Uterus (tissue), 4 donors: ENCODE data around the gene SLC17A4. TPM values are rescaled to one million over a fixed set of nuclear protein-coding genes. Genes with fewer than 3 reads are reported as not detected.

ENCODE experiments used
- DNase-seq, 2 donors: peaks; one replicate each; pipeline ENCODE4 v3.0.0-alpha.2; 2019 to 2020
- H3K27ac ChIP-seq, 2 donors: fragments of 200-600 bp; sonication (generic); 1 replicate in 1 of 2; 2 replicates in 1 of 2; pipeline ENCODE4 v1.5.1; 2016 to 2018
- H3K27me3 ChIP-seq, 2 donors: fragments of 200-600 bp; sonication (generic); one replicate each; pipeline ENCODE4 v1.5.1; 2018 to 2019; ENCODE audit warnings: control low read depth in 1 of 2
- H3K36me3 ChIP-seq, 2 donors: fragments of 200-600 bp; sonication (generic); one replicate each; pipeline ENCODE4 v1.5.1; 2019; ENCODE audit warnings: control low read depth in 1 of 2
- H3K4me1 ChIP-seq, 2 donors: fragments of 200-600 bp; sonication (generic); one replicate each; pipeline ENCODE4 v1.5.1; 2018 to 2019; ENCODE audit warnings: control low read depth in 1 of 2
- H3K4me3 ChIP-seq, 2 donors: fragments of 200-600 bp; sonication (generic); 1 replicate in 1 of 2; 2 replicates in 1 of 2; pipeline ENCODE4 v1.5.1; 2018 to 2019; ENCODE audit warnings: mild to moderate bottlenecking in 1 of 2
- H3K9me3 ChIP-seq, 2 donors: fragments of 200-600 bp; sonication (generic); one replicate each; pipeline ENCODE4 v1.5.1; 2019; ENCODE audit warnings: control low read depth in 1 of 2
- CTCF ChIP-seq, 4 experiments: fragments of 200-600 bp in 2 of 4; fragments of 450-650 bp in 2 of 4; sonication (generic) in 2 of 4; IDR thresholded peaks; one replicate each; pipeline ENCODE4 v1.5.1; 2016 to 2019; ENCODE audit warnings: antibody characterized with exemption in 4 of 4, mild to moderate bottlenecking in 2 of 4, moderate library complexity in 1 of 4
- POLR2A ChIP-seq, 2 donors: fragments of 450-650 bp; IDR thresholded peaks; one replicate each; pipeline ENCODE4 v1.6.1; 2016; ENCODE audit warnings: antibody characterized with exemption in 2 of 2, mild to moderate bottlenecking in 1 of 2, moderate library complexity in 1 of 2
- intact Hi-C: fragments of 100-400 bp; cut with DNase I; formaldehyde crosslinking; loops from one replicate; pipeline ENCODE4 v1.15.1; 2023; ENCODE audit warnings: low total_unique reads
- total RNA-seq, 4 donors: library from RNA; depleted of rRNA in 3 of 4; stranded (reverse); fragments of >200 nt in 3 of 4; gene quantifications; one replicate each; pipeline versions ENCODE4 v1.1.0 to v1.2.4, GENCODE V29; 2014 to 2023
- donor health status: DM: yes; HTN: yes; CAD: no.

SLC17A4 gene
- total RNA-seq, 4 donors from 2014 or later, result under 0.01 TPM; not detected in 3

- no peak overlapping the region for H3K4me3 ChIP-seq
- intact Hi-C loops, result no loop called here
- H3K9me3 ChIP-seq, result no peaks in the 10 kb centered on the region
- no peaks in the 10 kb centered on the region for H3K36me3 ChIP-seq
- H3K27me3 ChIP-seq, result no peaks in the 10 kb centered on the region
- no peaks in the 10 kb centered on the region for H3K4me1 ChIP-seq
- TF ChIP-seq POLR2A (IDR thresholded peaks at IDR 0.05) (no peak), CTCF (IDR thresholded peaks at IDR 0.05) (no peak)
- no peak overlapping the region for H3K27ac ChIP-seq
- DNase-seq, result no peak
These were observed 19.7 kb downstream of the SLC17A4 start for GRCh38 chr6:25774120-25774715.

- TF ChIP-seq POLR2A (IDR thresholded peaks at IDR 0.05) (no peak), CTCF (IDR thresholded peaks at IDR 0.05) (no peak)
- DNase-seq, result no peak
- Histone ChIP-seq H3K27ac (no peak overlapping the region), H3K4me1 (no peaks in the 10 kb centered on the region), H3K9me3 (no peaks in the 10 kb centered on the region), H3K4me3 (no peak overlapping the region), H3K27me3 (no peaks in the 10 kb centered on the region), H3K36me3 (no peaks in the 10 kb centered on the region)
- intact Hi-C loops, result no loop called here
These were observed 22.5 kb downstream of the SLC17A4 start for GRCh38 chr6:25777031-25777430.

- no peak for DNase-seq
- no peak overlapping the region for H3K27ac ChIP-seq
- intact Hi-C loops, result no loop called here
- no peaks in the 10 kb centered on the region for H3K4me1 ChIP-seq
- no peaks in the 10 kb centered on the region for H3K27me3 ChIP-seq
- no peak overlapping the region for H3K4me3 ChIP-seq
- TF ChIP-seq CTCF (IDR thresholded peaks at IDR 0.05) (no peak), POLR2A (IDR thresholded peaks at IDR 0.05) (no peak)
- no peaks in the 10 kb centered on the region for H3K36me3 ChIP-seq
- H3K9me3 ChIP-seq, result no peaks in the 10 kb centered on the region
These were observed 23.5 kb downstream of the SLC17A4 start for GRCh38 chr6:25777856-25778649.

GRCh38 chr6:25781134-25781533 lies 26.6 kb downstream of the SLC17A4 start:
- intact Hi-C loops, result no loop called here
- TF ChIP-seq POLR2A (IDR thresholded peaks at IDR 0.05), result no peak
- TF ChIP-seq CTCF (IDR thresholded peaks at IDR 0.05), result no peak
- no peaks in the 10 kb centered on the region for H3K27me3 ChIP-seq
- no peaks in the 10 kb centered on the region for H3K36me3 ChIP-seq
- no peak overlapping the region for H3K27ac ChIP-seq
- no peak overlapping the region for H3K4me3 ChIP-seq
- no peak for DNase-seq
- no peaks in the 10 kb centered on the region for H3K4me1 ChIP-seq
- H3K9me3 ChIP-seq, result no peaks in the 10 kb centered on the region

GRCh38 chr6:25787428-25787827 lies 32.9 kb downstream of the SLC17A4 start:
- Histone ChIP-seq H3K9me3 (no peaks in the 10 kb centered on the region), H3K4me1 (no peaks in the 10 kb centered on the region), H3K36me3 (no peaks in the 10 kb centered on the region), H3K4me3 (no peak overlapping the region), H3K27me3 (no peaks in the 10 kb centered on the region), H3K27ac (no peak overlapping the region)
- DNase-seq, result no peak
- intact Hi-C loops, result no loop called here
- TF ChIP-seq CTCF (IDR thresholded peaks at IDR 0.05) (no peak), POLR2A (IDR thresholded peaks at IDR 0.05) (no peak)
